ENCODE results near the gene MBNL2. TPM values are rescaled to one million over a fixed set of nuclear protein-coding genes. Genes with fewer than 3 reads are reported as not detected.
A peak's percentile ranks its signal among the peaks of the same experiment; 100 is the strongest.

MBNL2 gene
- total RNA-seq, 1 donor: 69.8 TPM

- Histone ChIP-seq H3K36me3 (ENCODE audit: insufficient read depth, low read length) (no peaks in the 10 kb centered on the region), H3K27me3 (ENCODE audit: insufficient read depth, low read length) (no peaks in the 10 kb centered on the region), H3K27ac (ENCODE audit: low read depth, low read length) (no peak overlapping the region), H3K79me2 (ENCODE audit: insufficient read depth, low read length) (peaks cover 34% of the 10 kb centered on the region), H3K4me3 (ENCODE audit: insufficient read depth, low read length) (no peak overlapping the region), H2AFZ (ENCODE audit: low read length) (no peak overlapping the region), H3K9me3 (ENCODE audit: low read depth, low read length) (no peaks in the 10 kb centered on the region), H3K4me2 (ENCODE audit: insufficient read depth, low read length) (no peak overlapping the region), H4K20me1 (ENCODE audit: insufficient read depth, low read length) (peaks cover 2% of the 10 kb centered on the region), H3K4me1 (ENCODE audit: insufficient read depth, low read length) (peaks cover 21% of the 10 kb centered on the region)
- no peak for TF ChIP-seq CTCF (IDR thresholded peaks at IDR 0.05; ENCODE audit: extremely low read depth, low read depth, low read length)
- no peak for DNase-seq (ENCODE audit: insufficient read length, low spot score, missing footprints)
Observed at GRCh38 chr13:97300871-97301270, 78.7 kb downstream of the MBNL2 start.

- Histone ChIP-seq H4K20me1 (ENCODE audit: insufficient read depth, low read length) (peaks cover 6% of the 10 kb centered on the region), H2AFZ (ENCODE audit: low read length) (no peak overlapping the region), H3K79me2 (ENCODE audit: insufficient read depth, low read length) (peaks cover 40% of the 10 kb centered on the region), H3K4me2 (ENCODE audit: insufficient read depth, low read length) (no peak overlapping the region), H3K4me3 (ENCODE audit: insufficient read depth, low read length) (no peak overlapping the region), H3K27me3 (ENCODE audit: insufficient read depth, low read length) (no peaks in the 10 kb centered on the region), H3K27ac (ENCODE audit: low read depth, low read length) (no peak overlapping the region), H3K4me1 (ENCODE audit: insufficient read depth, low read length) (peaks cover 19% of the 10 kb centered on the region), H3K36me3 (ENCODE audit: insufficient read depth, low read length) (no peaks in the 10 kb centered on the region), H3K9me3 (ENCODE audit: low read depth, low read length) (no peaks in the 10 kb centered on the region)
- no peak for TF ChIP-seq CTCF (IDR thresholded peaks at IDR 0.05; ENCODE audit: extremely low read depth, low read depth, low read length)
- DNase-seq (ENCODE audit: insufficient read length, low spot score, missing footprints): peak; percentile 26
Observed at GRCh38 chr13:97301382-97302095, 79.4 kb downstream of the MBNL2 start.

GRCh38 chr13:97302611-97303010 lies 80.5 kb downstream of the MBNL2 start:
- no peak overlapping the region for H3K4me3 ChIP-seq (ENCODE audit: insufficient read depth, low read length)
- no peak for TF ChIP-seq CTCF (IDR thresholded peaks at IDR 0.05; ENCODE audit: extremely low read depth, low read depth, low read length)
- peaks cover 33% of the 10 kb centered on the region for H3K79me2 ChIP-seq (ENCODE audit: insufficient read depth, low read length)
- H3K27ac ChIP-seq (ENCODE audit: low read depth, low read length): no peak overlapping the region
- H4K20me1 ChIP-seq (ENCODE audit: insufficient read depth, low read length): peaks cover 6% of the 10 kb centered on the region
- no peak overlapping the region for H3K4me2 ChIP-seq (ENCODE audit: insufficient read depth, low read length)
- H3K27me3 ChIP-seq (ENCODE audit: insufficient read depth, low read length): no peaks in the 10 kb centered on the region
- peaks cover 26% of the 10 kb centered on the region for H3K4me1 ChIP-seq (ENCODE audit: insufficient read depth, low read length)
- no peaks in the 10 kb centered on the region for H3K36me3 ChIP-seq (ENCODE audit: insufficient read depth, low read length)
- no peak overlapping the region for H2AFZ ChIP-seq (ENCODE audit: low read length)
- H3K9me3 ChIP-seq (ENCODE audit: low read depth, low read length): no peaks in the 10 kb centered on the region
- DNase-seq (ENCODE audit: insufficient read length, low spot score, missing footprints): no peak

GRCh38 chr13:97306106-97306505 lies 84.0 kb downstream of the MBNL2 start:
- peaks cover 34% of the 10 kb centered on the region for H3K4me1 ChIP-seq (ENCODE audit: insufficient read depth, low read length)
- peaks cover 25% of the 10 kb centered on the region for H3K79me2 ChIP-seq (ENCODE audit: insufficient read depth, low read length)
- H4K20me1 ChIP-seq (ENCODE audit: insufficient read depth, low read length): peaks cover 6% of the 10 kb centered on the region

More at GRCh38 chr13:97306106-97306505, 84.0 kb downstream of the MBNL2 start:
- TF ChIP-seq CTCF (IDR thresholded peaks at IDR 0.05; ENCODE audit: extremely low read depth, low read depth, low read length): no peak
- no peaks in the 10 kb centered on the region for H3K27me3 ChIP-seq (ENCODE audit: insufficient read depth, low read length)
- no peaks in the 10 kb centered on the region for H3K36me3 ChIP-seq (ENCODE audit: insufficient read depth, low read length)
- peak overlapping the region; percentile 16 for H3K27ac ChIP-seq (ENCODE audit: low read depth, low read length)
- H2AFZ ChIP-seq (ENCODE audit: low read length): no peak overlapping the region
- no peaks in the 10 kb centered on the region for H3K9me3 ChIP-seq (ENCODE audit: low read depth, low read length)
- no peak overlapping the region for H3K4me3 ChIP-seq (ENCODE audit: insufficient read depth, low read length)
- H3K4me2 ChIP-seq (ENCODE audit: insufficient read depth, low read length): no peak overlapping the region
- DNase-seq (ENCODE audit: insufficient read length, low spot score, missing footprints): no peak

Data from osteoblast (primary cell).